ENCODE results near the gene SLC24A5.

SLC24A5 gene

DNA sequence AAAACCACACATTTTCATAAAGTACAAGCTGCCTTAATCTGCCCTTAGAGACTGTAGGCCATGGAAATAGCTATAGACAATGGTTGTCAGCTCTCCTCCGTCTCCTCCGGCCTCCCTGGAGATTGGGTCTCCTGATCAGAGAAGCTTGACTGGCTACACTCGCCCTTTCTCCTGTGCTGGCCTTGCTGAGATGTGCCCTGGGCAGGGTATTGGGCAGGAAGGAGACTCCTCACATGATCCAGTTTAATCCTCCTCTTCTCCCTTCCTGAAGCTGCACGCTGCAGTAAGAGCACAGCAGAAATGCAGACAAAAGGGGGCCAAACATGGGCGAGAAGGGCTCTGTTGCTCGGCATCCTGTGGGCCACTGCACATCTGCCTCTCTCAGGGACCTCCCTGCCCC is at the start of gene SLC24A5:
SLC24A5 (plus strand) TSS at position 246 of the 400 bp plus-strand sequence; CDS start at position 301, 55 bp downstream.
- FAIRE-seq: no peak

- no peak for FAIRE-seq
Measured at GRCh38 chr15:48072941-48073340, 47.8 kb upstream of the SLC24A5 start.

- no peak for FAIRE-seq
Measured at GRCh38 chr15:48073881-48074280, 46.9 kb upstream of the SLC24A5 start.

DNA sequence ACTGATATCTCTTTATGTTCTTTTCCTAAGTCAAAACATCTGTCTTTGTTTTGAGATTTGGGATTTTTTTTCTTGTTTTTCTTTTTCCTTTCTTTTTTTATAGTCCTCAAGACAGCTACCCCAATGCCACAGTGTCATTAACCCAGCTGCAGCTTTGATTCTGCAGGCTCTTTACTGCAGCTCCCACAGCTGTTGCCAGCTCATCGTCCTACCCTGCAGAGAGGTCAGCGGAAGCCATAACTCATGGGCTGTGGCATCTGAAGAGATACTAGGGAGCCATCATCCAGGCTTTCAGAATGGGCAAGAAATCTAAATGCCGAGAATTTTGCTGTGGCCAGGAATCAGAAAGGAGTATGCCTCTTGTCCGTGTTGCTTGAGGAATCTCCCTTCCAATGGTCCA is 44.3 kb upstream of the SLC24A5 start:
- FAIRE-seq: no peak

DNA sequence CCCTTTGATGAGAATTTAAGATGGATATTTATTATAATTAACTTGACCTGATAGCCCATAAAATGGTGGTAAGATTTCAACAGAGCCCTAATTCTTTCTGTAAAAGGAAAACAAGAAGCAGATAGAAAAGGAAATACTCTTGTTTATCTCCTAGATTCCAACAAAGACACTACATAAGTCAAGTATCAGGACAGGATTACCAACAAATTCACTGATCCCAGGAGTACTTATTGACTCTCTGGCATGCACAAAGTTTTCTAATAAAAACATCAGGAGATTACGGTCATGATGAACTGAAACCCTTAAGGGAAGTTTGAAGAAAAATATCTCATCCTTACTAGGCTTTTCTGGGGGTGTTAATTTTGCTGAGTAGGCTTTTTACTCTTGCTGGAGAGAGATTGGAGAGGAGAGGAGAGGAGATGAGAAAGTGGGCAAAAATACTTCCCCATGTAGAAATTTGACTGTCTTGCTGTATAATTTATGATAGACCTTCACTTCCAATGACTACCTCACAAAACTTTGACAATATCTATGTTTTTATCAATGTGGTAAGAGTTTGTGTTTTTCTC is 43.1 kb upstream of the SLC24A5 start:
- FAIRE-seq: no peak

DNA sequence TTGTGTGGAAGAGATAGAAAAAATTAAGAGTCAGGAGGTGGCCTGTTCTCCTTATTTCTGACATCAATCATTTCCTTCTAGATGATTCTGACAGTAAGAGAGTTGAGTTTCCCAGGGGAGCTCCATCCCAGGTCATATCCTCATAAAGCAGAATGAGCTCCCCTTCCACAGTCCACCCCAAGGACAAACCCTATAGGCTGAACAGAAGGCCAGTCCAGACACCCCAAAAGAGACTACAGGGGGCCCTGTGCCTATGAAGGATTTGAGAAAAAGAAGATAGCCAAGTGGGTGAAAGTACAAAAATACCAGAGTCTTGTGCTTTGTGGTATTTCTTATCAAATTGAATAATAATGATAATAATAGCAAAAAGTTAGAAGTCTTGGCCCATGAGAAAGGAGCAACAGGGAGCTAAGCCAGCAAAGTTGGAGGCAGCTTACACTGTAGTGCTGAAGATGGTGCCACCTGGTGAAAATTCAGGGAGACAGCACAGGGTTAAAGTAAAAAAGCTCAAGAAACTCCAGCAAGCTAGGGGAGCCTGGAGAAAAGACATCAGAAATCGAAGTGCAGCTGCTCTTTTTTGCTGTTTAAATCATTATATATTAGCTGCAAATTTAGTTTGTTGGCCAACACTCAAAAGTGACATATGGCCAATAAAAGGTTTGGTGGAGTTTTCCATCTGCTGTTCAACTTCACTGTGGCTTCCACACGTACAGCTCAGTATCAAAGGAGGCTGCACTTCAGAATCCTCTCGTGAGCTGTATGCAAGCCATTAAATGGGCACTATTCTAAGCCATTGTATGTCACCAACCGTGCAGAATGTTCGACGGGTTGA is 35.8 kb upstream of the SLC24A5 start:
- no peak for FAIRE-seq

- FAIRE-seq: no peak
Measured at GRCh38 chr15:48085591-48085930, 35.2 kb upstream of the SLC24A5 start.

DNA sequence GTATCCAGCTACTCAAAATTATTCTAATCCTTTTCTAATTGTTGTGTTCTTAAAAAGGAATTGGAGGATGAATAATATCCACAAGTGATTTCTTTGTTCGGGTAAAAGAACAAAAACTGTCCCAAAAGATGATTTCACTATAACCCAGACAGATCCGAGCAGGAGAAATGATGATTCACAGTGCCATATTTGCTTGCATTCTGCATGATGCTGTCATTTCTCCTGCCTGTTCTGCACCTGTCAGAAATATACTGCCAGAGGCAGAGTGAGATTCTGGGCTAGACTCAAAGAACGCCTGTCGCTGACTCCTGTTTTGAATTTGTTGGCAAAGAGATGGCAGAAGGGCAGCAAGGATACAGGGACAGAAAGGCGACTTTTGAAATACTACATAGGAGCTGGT is 34.7 kb upstream of the SLC24A5 start:
- no peak for FAIRE-seq

GRCh38 chr15:48086576-48086975 is 34.2 kb upstream of the SLC24A5 start:
- no peak for FAIRE-seq

DNA sequence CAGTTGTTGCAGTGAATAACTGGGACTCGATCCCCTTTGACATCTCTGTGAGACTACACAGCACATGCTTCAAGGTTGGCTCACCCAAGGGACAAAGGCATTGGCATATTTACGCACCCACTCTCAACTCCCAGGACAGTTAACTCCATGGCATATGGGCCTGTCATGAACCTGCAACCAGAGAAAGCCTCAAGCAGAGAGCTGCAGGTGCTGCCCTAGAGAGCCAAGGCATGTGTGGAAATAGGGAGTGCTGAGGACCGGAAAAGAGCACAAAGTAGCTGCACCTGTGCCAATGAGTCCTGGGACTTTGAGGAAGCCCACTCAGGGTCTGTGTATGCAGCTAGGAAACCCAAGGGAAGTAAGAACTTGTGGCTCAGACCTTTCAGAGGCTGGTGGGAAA is 32.9 kb upstream of the SLC24A5 start:
- no peak for FAIRE-seq

DNA sequence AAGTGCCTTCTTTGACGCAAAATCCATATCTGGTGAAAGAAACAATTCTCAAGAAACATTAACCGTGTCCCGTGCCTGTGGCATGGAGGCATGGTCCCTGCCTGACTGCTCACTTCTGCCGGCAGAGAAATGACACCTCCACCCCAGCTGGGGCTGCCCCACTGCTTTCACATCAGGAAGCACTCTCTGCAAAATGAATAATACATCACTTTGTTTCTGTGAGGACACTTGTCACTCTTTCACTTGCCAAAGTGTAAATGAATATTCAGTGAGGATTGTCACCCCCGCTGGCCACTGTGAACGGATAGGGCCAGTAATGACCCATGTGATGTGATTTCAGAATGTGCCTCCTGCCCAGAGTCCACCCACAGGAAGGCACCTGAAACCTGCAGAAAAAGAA is 31.1 kb upstream of the SLC24A5 start:
- no peak for FAIRE-seq

DNA sequence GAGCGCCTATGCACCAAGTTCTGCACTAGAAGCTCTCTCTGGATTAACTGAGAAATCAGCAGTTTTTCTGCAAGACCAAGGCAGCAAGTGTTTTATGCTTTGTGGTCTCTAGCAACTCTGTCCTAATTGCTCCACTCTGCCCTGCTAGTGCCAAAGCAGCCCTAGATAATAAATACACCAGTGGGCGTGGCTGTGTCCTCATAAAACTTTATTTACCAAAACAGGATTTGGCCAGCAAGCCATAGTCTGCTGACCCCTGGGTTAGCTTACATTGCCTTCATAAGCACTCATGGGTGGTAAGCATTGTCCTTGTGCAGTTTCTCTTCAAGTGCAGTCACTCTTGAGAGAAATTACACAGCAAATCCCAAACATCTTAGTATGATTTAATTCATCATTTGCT is 30.7 kb upstream of the SLC24A5 start:
- FAIRE-seq: no peak

DNA sequence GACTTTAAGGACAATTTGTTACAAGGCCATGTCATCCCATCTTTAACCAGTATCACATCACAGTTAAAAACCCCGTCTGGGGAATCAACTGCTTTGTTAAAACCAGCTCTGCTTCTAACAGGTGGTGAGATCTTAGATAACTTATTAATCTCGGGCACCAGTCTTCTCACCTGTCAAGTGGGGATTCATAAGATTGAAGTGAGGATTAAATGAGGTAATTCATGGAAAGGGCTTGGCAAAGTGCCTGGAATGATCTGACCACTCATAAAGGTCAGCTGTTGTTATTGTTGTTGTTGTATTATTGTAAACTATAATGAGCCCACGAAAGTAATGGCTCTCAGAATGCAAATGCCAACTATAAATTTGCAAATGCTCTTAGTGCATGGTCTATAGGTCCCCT is 30.1 kb upstream of the SLC24A5 start:
- no peak for FAIRE-seq

- FAIRE-seq: no peak
Measured at GRCh38 chr15:48091522-48091921, 29.3 kb upstream of the SLC24A5 start.

GRCh38 chr15:48096355-48096786 is 24.4 kb upstream of the SLC24A5 start:
- FAIRE-seq: no peak

DNA sequence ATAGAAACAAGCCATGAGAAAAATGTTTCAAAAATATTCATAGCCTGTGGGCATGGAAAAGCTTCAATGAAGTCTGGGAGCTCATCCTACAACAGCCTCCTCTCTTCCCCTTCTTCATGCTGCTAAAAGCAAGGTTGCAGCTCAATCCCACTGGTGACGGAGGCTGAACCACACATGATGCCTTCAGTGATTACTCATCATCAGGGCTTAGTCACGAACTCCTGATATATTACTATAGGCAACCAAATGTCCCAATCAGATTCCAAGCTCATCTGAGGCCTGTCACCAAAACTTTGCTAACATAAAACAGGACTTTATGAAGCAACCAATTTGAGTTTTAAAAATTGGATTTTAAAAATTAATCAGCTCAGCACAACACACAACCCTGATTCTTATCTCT is 24.0 kb upstream of the SLC24A5 start:
- FAIRE-seq: no peak

- FAIRE-seq: no peak
Measured at GRCh38 chr15:48097264-48097663, 23.5 kb upstream of the SLC24A5 start.

DNA sequence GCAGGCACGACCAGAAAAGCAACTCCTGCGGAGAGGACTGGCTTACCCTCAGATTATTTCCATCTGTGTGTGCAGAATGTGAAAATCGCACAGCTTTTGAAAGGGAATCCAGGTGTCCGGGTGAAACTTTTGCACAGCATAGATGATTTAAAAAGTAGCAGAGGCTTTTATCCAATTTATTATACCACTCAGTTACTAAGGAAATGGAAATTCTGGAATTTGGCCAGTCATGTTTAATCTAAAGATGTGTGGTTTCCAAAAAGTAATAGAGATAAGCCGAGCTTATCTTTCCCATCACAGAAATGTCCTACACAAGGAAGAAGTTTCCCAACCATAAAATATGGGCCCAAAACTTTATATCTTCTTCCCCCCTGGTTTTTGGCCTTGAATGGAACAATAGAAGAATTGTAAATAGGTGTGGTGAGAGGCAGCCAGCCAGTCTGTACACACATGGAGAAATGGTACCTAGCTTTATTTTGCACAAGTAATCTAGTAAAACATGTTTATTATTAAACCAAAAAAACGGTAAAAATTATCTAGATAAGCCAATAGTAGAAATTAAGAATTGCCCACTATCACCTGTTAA is 19.3 kb upstream of the SLC24A5 start:
- FAIRE-seq: no peak

- no peak for FAIRE-seq
Measured at GRCh38 chr15:48102167-48102566, 18.6 kb upstream of the SLC24A5 start.

DNA sequence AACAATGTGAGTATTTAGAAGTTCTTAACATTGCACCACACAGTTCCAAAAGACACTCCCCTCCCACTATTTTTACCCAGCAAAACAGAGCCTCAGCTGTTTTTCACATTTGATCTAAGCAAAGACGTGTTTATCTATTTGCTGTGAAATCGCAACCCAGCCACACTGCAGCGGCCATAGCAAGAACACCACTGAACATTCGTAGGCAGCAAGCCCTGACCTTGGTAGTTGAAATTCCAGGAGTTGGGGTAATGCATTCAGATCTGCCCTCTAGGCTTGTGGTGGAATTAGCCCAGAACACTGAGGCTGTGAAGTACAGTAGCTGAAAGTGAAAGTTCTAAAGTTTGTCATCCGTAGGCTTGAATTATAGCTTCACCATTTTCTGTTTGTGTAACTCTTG is 17.1 kb upstream of the SLC24A5 start:
- no peak for FAIRE-seq

- no peak for FAIRE-seq
Measured at GRCh38 chr15:48105936-48106335, 14.9 kb upstream of the SLC24A5 start.

GRCh38 chr15:48109212-48109611 is 11.6 kb upstream of the SLC24A5 start:
- FAIRE-seq: no peak

DNA sequence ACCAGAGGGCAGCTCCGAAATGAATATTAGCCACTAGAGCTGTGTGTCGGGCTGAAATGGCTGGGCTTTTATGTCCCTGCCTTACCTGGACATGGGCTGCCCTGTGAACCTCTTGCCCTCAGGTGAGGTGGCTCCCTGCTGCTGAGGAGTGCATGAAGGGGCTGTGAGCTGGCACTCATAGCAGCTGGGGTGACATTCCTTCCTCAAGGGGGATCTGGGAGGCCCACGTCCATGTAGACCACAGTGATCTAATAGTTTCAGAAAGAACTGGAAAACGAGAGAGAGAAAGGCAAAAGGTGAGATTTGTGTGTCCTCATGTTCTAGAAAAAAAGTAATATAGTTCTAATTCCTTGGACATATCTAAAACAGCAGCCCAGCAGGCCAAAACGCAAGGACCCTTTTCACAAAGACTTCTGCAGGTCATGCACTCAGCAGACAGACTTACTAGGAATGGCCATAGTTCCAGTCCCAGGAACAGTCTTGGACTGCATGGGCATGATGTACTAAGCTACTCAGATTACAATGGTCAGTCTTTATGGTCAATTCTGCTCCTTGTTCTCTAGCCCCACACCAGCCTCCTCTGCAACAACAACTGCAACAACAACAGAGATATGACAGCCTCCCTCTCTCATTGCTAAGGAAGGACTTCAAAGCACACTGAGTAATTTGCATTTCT is 10.8 kb upstream of the SLC24A5 start:
- FAIRE-seq: no peak

- no peak for FAIRE-seq
Measured at GRCh38 chr15:48112242-48112641, 8.5 kb upstream of the SLC24A5 start.
